ENCODE results near the gene SLX9. TPM values are rescaled to one million over a fixed set of nuclear protein-coding genes. Genes with fewer than 3 reads are reported as not detected.
A peak's percentile ranks its signal among the peaks of the same experiment; 100 is the strongest.

SLX9 gene
- total RNA-seq, 2 donors from 2014 or later, result 25.3 to 63.9 TPM

- ATAC-seq (no peak), DNase-seq (ENCODE audit: low spot score in 2 of 2) (no peak)
- Mint-ChIP-seq H3K9me3 (no peaks in the 10 kb centered on the region), H3K36me3 (no peaks in the 10 kb centered on the region), H3K27ac (peak overlapping the region; percentile 34 to 55)
Measured at GRCh38 chr21:44931501-44932407, 8.1 kb upstream of the SLX9 start.

GRCh38 chr21:44932408-44933181 is 7.2 kb upstream of the SLX9 start:
- peak overlapping the region in 1 of 2 donors; percentile 55 for H3K27ac Mint-ChIP-seq
- ATAC-seq (peak; percentile 48 to 71), DNase-seq (ENCODE audit: low spot score in 2 of 2) (peak; percentile 75 to 76)
- no peaks in the 10 kb centered on the region for H3K36me3 Mint-ChIP-seq
- no peaks in the 10 kb centered on the region for H3K9me3 Mint-ChIP-seq

GRCh38 chr21:44933199-44933917 is 6.5 kb upstream of the SLX9 start:
- Mint-ChIP-seq H3K36me3 (no peaks in the 10 kb centered on the region), H3K9me3 (no peaks in the 10 kb centered on the region), H3K27ac (peak overlapping the region; percentile 55 to 65)
- DNase-seq (ENCODE audit: low spot score in 2 of 2) (no peak), ATAC-seq (no peak)

GRCh38 chr21:44933918-44934260 is 5.9 kb upstream of the SLX9 start:
- H3K27ac Mint-ChIP-seq, result no peak overlapping the region
- H3K9me3 Mint-ChIP-seq, result no peaks in the 10 kb centered on the region
- peaks cover 0 to 2% of the 10 kb centered on the region in 2 donors for H3K36me3 Mint-ChIP-seq
- DNase-seq (ENCODE audit: low spot score in 2 of 2) (no peak), ATAC-seq (no peak)

- H3K9me3 Mint-ChIP-seq, result no peaks in the 10 kb centered on the region
- ATAC-seq (no peak), DNase-seq (ENCODE audit: low spot score in 2 of 2) (no peak)
- no peak overlapping the region for H3K27ac Mint-ChIP-seq
- H3K36me3 Mint-ChIP-seq, result peaks cover 0 to 5% of the 10 kb centered on the region in 2 donors
Measured at GRCh38 chr21:44934276-44934675, 5.6 kb upstream of the SLX9 start.

- peaks cover 0 to 6% of the 10 kb centered on the region in 2 donors for H3K36me3 Mint-ChIP-seq
- H3K9me3 Mint-ChIP-seq, result no peaks in the 10 kb centered on the region
- no peak for ATAC-seq
Measured at GRCh38 chr21:44934797-44935532, 4.9 kb upstream of the SLX9 start.

GRCh38 chr21:44935533-44935927 is 4.3 kb upstream of the SLX9 start:
- no peaks in the 10 kb centered on the region for H3K9me3 Mint-ChIP-seq
- H3K27ac Mint-ChIP-seq, result no peak overlapping the region
- ATAC-seq (no peak), DNase-seq (ENCODE audit: low spot score in 2 of 2) (no peak)
- H3K36me3 Mint-ChIP-seq, result peaks cover 3 to 10% of the 10 kb centered on the region in 2 donors

More at GRCh38 chr21:44934797-44935532, 4.9 kb upstream of the SLX9 start:
- DNase-seq (ENCODE audit: low spot score in 2 of 2), result no peak
- H3K27ac Mint-ChIP-seq, result no peak overlapping the region

GRCh38 chr21:44938772-44939531 is 877 bp upstream of the SLX9 start:
- Mint-ChIP-seq H3K36me3 (peaks cover 15 to 22% of the 10 kb centered on the region in 2 donors), H3K27ac (peak overlapping the region; percentile 86 to 90), H3K9me3 (no peaks in the 10 kb centered on the region)
- DNase-seq (ENCODE audit: low spot score in 2 of 2), result no peak
- no peak for ATAC-seq

- peak; percentile 54 to 67 for ATAC-seq
Measured at GRCh38 chr21:44940116-44940631, 345 bp downstream of the SLX9 start.

GRCh38 chr21:44941567-44941966 is 1.7 kb downstream of the SLX9 start:
- peak overlapping the region; percentile 89 to 90 for H3K27ac Mint-ChIP-seq
- ATAC-seq, result no peak
- no peaks in the 10 kb centered on the region for H3K9me3 Mint-ChIP-seq
- peaks cover 15 to 22% of the 10 kb centered on the region in 2 donors for H3K36me3 Mint-ChIP-seq
- DNase-seq (ENCODE audit: low spot score in 2 of 2), result no peak

More at GRCh38 chr21:44940116-44940631, 345 bp downstream of the SLX9 start:
- no peaks in the 10 kb centered on the region for H3K9me3 Mint-ChIP-seq
- H3K36me3 Mint-ChIP-seq, result peaks cover 15 to 22% of the 10 kb centered on the region in 2 donors
- DNase-seq (ENCODE audit: low spot score in 2 of 2), result no peak
- H3K27ac Mint-ChIP-seq, result peak overlapping the region; percentile 89 to 90

- ATAC-seq, result no peak
- no peak for DNase-seq (ENCODE audit: low spot score in 2 of 2)
- H3K9me3 Mint-ChIP-seq, result no peaks in the 10 kb centered on the region
- peaks cover 15 to 22% of the 10 kb centered on the region in 2 donors for H3K36me3 Mint-ChIP-seq
- peak overlapping the region; percentile 2 to 58 for H3K27ac Mint-ChIP-seq
Measured at GRCh38 chr21:44942566-44942965, 2.7 kb downstream of the SLX9 start.

- peak overlapping the region; percentile 2 to 65 for H3K27ac Mint-ChIP-seq
- H3K36me3 Mint-ChIP-seq, result peaks cover 15 to 22% of the 10 kb centered on the region in 2 donors
- ATAC-seq (no peak), DNase-seq (ENCODE audit: low spot score in 2 of 2) (no peak)
- no peaks in the 10 kb centered on the region for H3K9me3 Mint-ChIP-seq
Measured at GRCh38 chr21:44943005-44943685, 3.3 kb downstream of the SLX9 start.

GRCh38 chr21:44943686-44944550 is 4.1 kb downstream of the SLX9 start:
- peaks cover 15 to 20% of the 10 kb centered on the region in 2 donors for H3K36me3 Mint-ChIP-seq
- H3K9me3 Mint-ChIP-seq, result no peaks in the 10 kb centered on the region
- ATAC-seq, result no peak
- peak overlapping the region; percentile 46 to 81 for H3K27ac Mint-ChIP-seq
- no peak for DNase-seq (ENCODE audit: low spot score in 2 of 2)

- DNase-seq (ENCODE audit: low spot score in 2 of 2) (no peak), ATAC-seq (no peak)
- H3K27ac Mint-ChIP-seq, result peak overlapping the region; percentile 46 to 81
- peaks cover 15 to 16% of the 10 kb centered on the region in 2 donors for H3K36me3 Mint-ChIP-seq
- no peaks in the 10 kb centered on the region for H3K9me3 Mint-ChIP-seq
Measured at GRCh38 chr21:44944596-44944995, 4.8 kb downstream of the SLX9 start.
